Liver (tissue), 9 donors: ENCODE measurements around the gene PITPNC1. TPM values are rescaled to one million over a fixed set of nuclear protein-coding genes. Genes with fewer than 3 reads are reported as not detected.

Source experiments
- DNase-seq: peaks from one replicate; pipeline ENCODE4 v3.0.0-alpha.2; 2017; ENCODE audit warnings: low spot score
- H3K27ac ChIP-seq, 2 donors: one replicate each; pipeline ENCODE4 v1.7.0; 2013; ENCODE audit warnings: inconsistent platforms in 2 of 2, low read length in 2 of 2, control low read depth in 1 of 2, low read depth in 1 of 2, mild to moderate bottlenecking in 1 of 2
- H3K27me3 ChIP-seq, 4 donors: one replicate each; pipeline versions ENCODE4 v1.6.1 to v1.7.0; 2013; ENCODE audit warnings: low read length in 3 of 4, inconsistent platforms in 1 of 4, mild to moderate bottlenecking in 1 of 4, moderate library complexity in 1 of 4; ENCODE audit not compliant: control insufficient read depth in 4 of 4, insufficient read depth in 4 of 4
- H3K36me3 ChIP-seq, 4 donors: one replicate each; pipeline versions ENCODE4 v1.6.1 to v1.7.0; 2013; ENCODE audit warnings: low read length in 3 of 4, mild to moderate bottlenecking in 3 of 4, low read depth in 1 of 4, moderate library complexity in 1 of 4; ENCODE audit not compliant: control insufficient read depth in 4 of 4, insufficient read depth in 3 of 4
- H3K4me1 ChIP-seq, 4 donors: one replicate each; pipeline versions ENCODE4 v1.6.1 to v1.7.0; 2013; ENCODE audit warnings: low read length in 3 of 4, mild to moderate bottlenecking in 3 of 4, moderate library complexity in 1 of 4; ENCODE audit not compliant: control insufficient read depth in 4 of 4, insufficient read depth in 4 of 4
- H3K4me3 ChIP-seq, 3 donors: one replicate each; pipeline versions ENCODE4 v1.6.1 to v1.7.0; 2013; ENCODE audit warnings: low read length in 3 of 3, control low read depth in 1 of 3, low read depth in 1 of 3, mild to moderate bottlenecking in 1 of 3
- H3K9ac ChIP-seq, 2 donors: one replicate each; pipeline ENCODE4 v1.7.0; 2013; ENCODE audit warnings: low read length in 2 of 2, mild to moderate bottlenecking in 2 of 2, moderate library complexity in 2 of 2, control low read depth in 1 of 2, low read depth in 1 of 2
- H3K9me3 ChIP-seq, 4 donors: one replicate each; pipeline versions ENCODE4 v1.6.1 to v1.7.0; 2013; ENCODE audit warnings: low read length in 3 of 4; ENCODE audit not compliant: control insufficient read depth in 4 of 4
- EGR1 ChIP-seq, 2 donors: IDR thresholded peaks; 2 replicates each; pipeline ENCODE4 v1.6.1; 2016 to 2018; ENCODE audit warnings: antibody characterized with exemption in 2 of 2, low read depth in 2 of 2
- FOXA1 ChIP-seq: IDR thresholded peaks from 2 replicates; pipeline ENCODE4 v1.6.1; 2016; ENCODE audit warnings: antibody characterized with exemption
- FOXA2 ChIP-seq: IDR thresholded peaks from 2 replicates; pipeline ENCODE4 v1.6.1; 2016; ENCODE audit warnings: antibody characterized with exemption
- GABPA ChIP-seq, 2 donors: IDR thresholded peaks in 1 of 2; conservative IDR thresholded peaks in 1 of 2; 2 replicates each; pipeline ENCODE4 v1.6.1; 2016; ENCODE audit warnings: antibody characterized with exemption in 2 of 2, mild to moderate bottlenecking in 1 of 2, moderate library complexity in 1 of 2
- HNF4A ChIP-seq, 2 donors: conservative IDR thresholded peaks; 2 replicates each; pipeline ENCODE4 v1.6.1; 2016; ENCODE audit warnings: antibody characterized with exemption in 2 of 2, mild to moderate bottlenecking in 2 of 2
- HNF4G ChIP-seq: IDR thresholded peaks from 2 replicates; pipeline ENCODE4 v1.6.1; 2016; ENCODE audit warnings: antibody characterized with exemption
- JUND ChIP-seq, 2 donors: IDR thresholded peaks; 2 replicates each; pipeline ENCODE4 v1.6.1; 2016; ENCODE audit warnings: antibody characterized with exemption in 2 of 2
- NR2F2 ChIP-seq: IDR thresholded peaks from 2 replicates; pipeline ENCODE4 v1.6.1; 2016; ENCODE audit warnings: antibody characterized with exemption
- RAD21 ChIP-seq, 2 donors: IDR thresholded peaks; 2 replicates each; pipeline ENCODE4 v1.6.1; 2016; ENCODE audit warnings: antibody characterized with exemption in 2 of 2, mild to moderate bottlenecking in 2 of 2
- RXRA ChIP-seq, 2 donors: IDR thresholded peaks; 2 replicates each; pipeline ENCODE4 v1.6.1; 2017 to 2018; ENCODE audit warnings: antibody characterized with exemption in 2 of 2, mild to moderate bottlenecking in 1 of 2
- SP1 ChIP-seq: IDR thresholded peaks from 2 replicates; pipeline ENCODE4 v1.6.1; 2018; ENCODE audit warnings: antibody characterized with exemption, mild to moderate bottlenecking
- TAF1 ChIP-seq: conservative IDR thresholded peaks from 2 replicates; pipeline ENCODE4 v1.6.1; 2016; ENCODE audit warnings: antibody characterized with exemption, mild to moderate bottlenecking
- YY1 ChIP-seq: IDR thresholded peaks from 2 replicates; pipeline ENCODE4 v1.6.1; 2016; ENCODE audit warnings: antibody characterized with exemption, mild to moderate bottlenecking
- WGBS: extraction: QIAGEN DNeasy Blood & Tissue Kit; methylation state at CpG from one replicate; pipeline ENCODE4 v1.1.7; 2013; 5-methylcytosine and 5-hydroxymethylcytosine counted together
- polyA plus RNA-seq, 2 donors: library from polyadenylated mRNA; stranded (reverse) in 1 of 2; unstranded in 1 of 2; fragments of 200-250 nt in 1 of 2; fragments of >200 nt in 1 of 2; fragmentation: Nextera tagmentation in 1 of 2; extraction: Ambion mirVana in 1 of 2; gene quantifications; one replicate each; pipeline versions ENCODE4 v1.2.1 to v1.2.3, GENCODE V29; 2013 to 2015
- total RNA-seq, 2 donors: library from RNA; depleted of rRNA; stranded (reverse); fragments of >200 nt; gene quantifications; one replicate each; pipeline ENCODE4 v1.2.3, GENCODE V29; 2014
- TF ChIP-seq, protein P1 (sequence below): IDR thresholded peaks from 2 replicates; pipeline ENCODE4 v1.6.1; 2016; ENCODE audit warnings: antibody characterized with exemption
- TF ChIP-seq, protein P2 (sequence below): IDR thresholded peaks from 2 replicates; pipeline ENCODE4 v1.6.1; 2016; ENCODE audit warnings: antibody characterized with exemption
- TF ChIP-seq, protein P3 (sequence below): IDR thresholded peaks from 2 replicates; pipeline ENCODE4 v1.6.1; 2016; ENCODE audit warnings: antibody characterized with exemption
- TF ChIP-seq, protein P4 (sequence below): fragments of 150-350 bp; IDR thresholded peaks from 2 replicates; pipeline ENCODE4 v1.5.1; 2017; ENCODE audit warnings: improper control_type of control experiment, low read depth, low read length; ENCODE audit not compliant: missing input control
- TF ChIP-seq, protein P5 (sequence below): IDR thresholded peaks from 2 replicates; pipeline ENCODE4 v1.6.1; 2016; ENCODE audit warnings: antibody characterized with exemption, mild to moderate bottlenecking
- donor health status: healthy.
- donor health status: healthy.
- donor health status: healthy.
- donor health status: healthy.
- donor health status: healthy.

PITPNC1 gene
- total and polyA plus RNA-seq, 4 donors = 2.3 to 10.2 (median 5.7) TPM

DNA sequence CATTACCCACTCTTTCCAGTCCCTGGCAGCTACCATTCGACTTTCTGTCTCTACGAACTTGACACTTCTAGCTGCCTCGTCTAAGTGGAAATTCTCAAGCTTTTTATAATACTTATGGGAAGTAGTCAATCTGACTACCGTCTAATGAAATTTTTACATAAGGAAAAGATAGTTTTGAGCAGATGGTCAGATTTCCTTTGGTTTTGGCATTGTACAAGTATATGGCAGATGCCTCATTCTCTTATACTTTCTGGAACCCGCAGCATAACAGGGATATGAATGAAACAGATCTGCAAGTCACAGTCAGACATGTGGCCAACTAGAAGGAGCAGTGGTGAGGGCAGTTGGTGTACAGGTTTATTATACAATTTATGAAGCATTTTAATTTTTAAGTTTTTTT is 146.0 kb downstream of the PITPNC1 start:
- TF ChIP-seq, protein P1, sequence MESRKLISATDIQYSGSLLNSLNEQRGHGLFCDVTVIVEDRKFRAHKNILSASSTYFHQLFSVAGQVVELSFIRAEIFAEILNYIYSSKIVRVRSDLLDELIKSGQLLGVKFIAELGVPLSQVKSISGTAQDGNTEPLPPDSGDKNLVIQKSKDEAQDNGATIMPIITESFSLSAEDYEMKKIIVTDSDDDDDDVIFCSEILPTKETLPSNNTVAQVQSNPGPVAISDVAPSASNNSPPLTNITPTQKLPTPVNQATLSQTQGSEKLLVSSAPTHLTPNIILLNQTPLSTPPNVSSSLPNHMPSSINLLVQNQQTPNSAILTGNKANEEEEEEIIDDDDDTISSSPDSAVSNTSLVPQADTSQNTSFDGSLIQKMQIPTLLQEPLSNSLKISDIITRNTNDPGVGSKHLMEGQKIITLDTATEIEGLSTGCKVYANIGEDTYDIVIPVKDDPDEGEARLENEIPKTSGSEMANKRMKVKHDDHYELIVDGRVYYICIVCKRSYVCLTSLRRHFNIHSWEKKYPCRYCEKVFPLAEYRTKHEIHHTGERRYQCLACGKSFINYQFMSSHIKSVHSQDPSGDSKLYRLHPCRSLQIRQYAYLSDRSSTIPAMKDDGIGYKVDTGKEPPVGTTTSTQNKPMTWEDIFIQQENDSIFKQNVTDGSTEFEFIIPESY = no peak
- TF ChIP-seq, protein P2, sequence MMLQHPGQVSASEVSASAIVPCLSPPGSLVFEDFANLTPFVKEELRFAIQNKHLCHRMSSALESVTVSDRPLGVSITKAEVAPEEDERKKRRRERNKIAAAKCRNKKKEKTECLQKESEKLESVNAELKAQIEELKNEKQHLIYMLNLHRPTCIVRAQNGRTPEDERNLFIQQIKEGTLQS = no peak
- TF ChIP-seq, protein P3, sequence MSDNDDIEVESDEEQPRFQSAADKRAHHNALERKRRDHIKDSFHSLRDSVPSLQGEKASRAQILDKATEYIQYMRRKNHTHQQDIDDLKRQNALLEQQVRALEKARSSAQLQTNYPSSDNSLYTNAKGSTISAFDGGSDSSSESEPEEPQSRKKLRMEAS = no peak
- TF ChIP-seq NR2F2 (no peak), HNF4G (no peak), HNF4A (conservative IDR thresholded peaks at IDR 0.05) (no peak), SP1 (no peak), RAD21 (IDR thresholded peaks at IDR 0.05) (no peak), TAF1 (no peak), RXRA (IDR thresholded peaks at IDR 0.05) (no peak), JUND (IDR thresholded peaks at IDR 0.05) (no peak), FOXA2 (no peak), GABPA (IDR thresholded peaks at IDR 0.05 in 1 of 2, conservative IDR thresholded peaks at IDR 0.05 in 1 of 2) (no peak), YY1 (no peak), EGR1 (IDR thresholded peaks at IDR 0.05; ENCODE audit: low read depth in 2 of 2) (no peak), FOXA1 (no peak)
- TF ChIP-seq, protein P4, sequence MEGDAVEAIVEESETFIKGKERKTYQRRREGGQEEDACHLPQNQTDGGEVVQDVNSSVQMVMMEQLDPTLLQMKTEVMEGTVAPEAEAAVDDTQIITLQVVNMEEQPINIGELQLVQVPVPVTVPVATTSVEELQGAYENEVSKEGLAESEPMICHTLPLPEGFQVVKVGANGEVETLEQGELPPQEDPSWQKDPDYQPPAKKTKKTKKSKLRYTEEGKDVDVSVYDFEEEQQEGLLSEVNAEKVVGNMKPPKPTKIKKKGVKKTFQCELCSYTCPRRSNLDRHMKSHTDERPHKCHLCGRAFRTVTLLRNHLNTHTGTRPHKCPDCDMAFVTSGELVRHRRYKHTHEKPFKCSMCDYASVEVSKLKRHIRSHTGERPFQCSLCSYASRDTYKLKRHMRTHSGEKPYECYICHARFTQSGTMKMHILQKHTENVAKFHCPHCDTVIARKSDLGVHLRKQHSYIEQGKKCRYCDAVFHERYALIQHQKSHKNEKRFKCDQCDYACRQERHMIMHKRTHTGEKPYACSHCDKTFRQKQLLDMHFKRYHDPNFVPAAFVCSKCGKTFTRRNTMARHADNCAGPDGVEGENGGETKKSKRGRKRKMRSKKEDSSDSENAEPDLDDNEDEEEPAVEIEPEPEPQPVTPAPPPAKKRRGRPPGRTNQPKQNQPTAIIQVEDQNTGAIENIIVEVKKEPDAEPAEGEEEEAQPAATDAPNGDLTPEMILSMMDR = no peak
- TF ChIP-seq, protein P5, sequence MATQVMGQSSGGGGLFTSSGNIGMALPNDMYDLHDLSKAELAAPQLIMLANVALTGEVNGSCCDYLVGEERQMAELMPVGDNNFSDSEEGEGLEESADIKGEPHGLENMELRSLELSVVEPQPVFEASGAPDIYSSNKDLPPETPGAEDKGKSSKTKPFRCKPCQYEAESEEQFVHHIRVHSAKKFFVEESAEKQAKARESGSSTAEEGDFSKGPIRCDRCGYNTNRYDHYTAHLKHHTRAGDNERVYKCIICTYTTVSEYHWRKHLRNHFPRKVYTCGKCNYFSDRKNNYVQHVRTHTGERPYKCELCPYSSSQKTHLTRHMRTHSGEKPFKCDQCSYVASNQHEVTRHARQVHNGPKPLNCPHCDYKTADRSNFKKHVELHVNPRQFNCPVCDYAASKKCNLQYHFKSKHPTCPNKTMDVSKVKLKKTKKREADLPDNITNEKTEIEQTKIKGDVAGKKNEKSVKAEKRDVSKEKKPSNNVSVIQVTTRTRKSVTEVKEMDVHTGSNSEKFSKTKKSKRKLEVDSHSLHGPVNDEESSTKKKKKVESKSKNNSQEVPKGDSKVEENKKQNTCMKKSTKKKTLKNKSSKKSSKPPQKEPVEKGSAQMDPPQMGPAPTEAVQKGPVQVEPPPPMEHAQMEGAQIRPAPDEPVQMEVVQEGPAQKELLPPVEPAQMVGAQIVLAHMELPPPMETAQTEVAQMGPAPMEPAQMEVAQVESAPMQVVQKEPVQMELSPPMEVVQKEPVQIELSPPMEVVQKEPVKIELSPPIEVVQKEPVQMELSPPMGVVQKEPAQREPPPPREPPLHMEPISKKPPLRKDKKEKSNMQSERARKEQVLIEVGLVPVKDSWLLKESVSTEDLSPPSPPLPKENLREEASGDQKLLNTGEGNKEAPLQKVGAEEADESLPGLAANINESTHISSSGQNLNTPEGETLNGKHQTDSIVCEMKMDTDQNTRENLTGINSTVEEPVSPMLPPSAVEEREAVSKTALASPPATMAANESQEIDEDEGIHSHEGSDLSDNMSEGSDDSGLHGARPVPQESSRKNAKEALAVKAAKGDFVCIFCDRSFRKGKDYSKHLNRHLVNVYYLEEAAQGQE = no peak
- DNase-seq = no peak
- H3K9me3 ChIP-seq = no peaks in the 10 kb centered on the region
- no peak overlapping the region for H3K27ac ChIP-seq
- no peak overlapping the region for H3K4me3 ChIP-seq
- H3K36me3 ChIP-seq = no peaks in the 10 kb centered on the region
- WGBS = 85% methylated on average over 5 of the region's 5 CpGs
- H3K4me1 ChIP-seq = no peaks in the 10 kb centered on the region
- H3K9ac ChIP-seq = no peak overlapping the region
- H3K27me3 ChIP-seq = no peaks in the 10 kb centered on the region
